ENCODE results near the gene PMIS2.

Gene PMIS2

DNA sequence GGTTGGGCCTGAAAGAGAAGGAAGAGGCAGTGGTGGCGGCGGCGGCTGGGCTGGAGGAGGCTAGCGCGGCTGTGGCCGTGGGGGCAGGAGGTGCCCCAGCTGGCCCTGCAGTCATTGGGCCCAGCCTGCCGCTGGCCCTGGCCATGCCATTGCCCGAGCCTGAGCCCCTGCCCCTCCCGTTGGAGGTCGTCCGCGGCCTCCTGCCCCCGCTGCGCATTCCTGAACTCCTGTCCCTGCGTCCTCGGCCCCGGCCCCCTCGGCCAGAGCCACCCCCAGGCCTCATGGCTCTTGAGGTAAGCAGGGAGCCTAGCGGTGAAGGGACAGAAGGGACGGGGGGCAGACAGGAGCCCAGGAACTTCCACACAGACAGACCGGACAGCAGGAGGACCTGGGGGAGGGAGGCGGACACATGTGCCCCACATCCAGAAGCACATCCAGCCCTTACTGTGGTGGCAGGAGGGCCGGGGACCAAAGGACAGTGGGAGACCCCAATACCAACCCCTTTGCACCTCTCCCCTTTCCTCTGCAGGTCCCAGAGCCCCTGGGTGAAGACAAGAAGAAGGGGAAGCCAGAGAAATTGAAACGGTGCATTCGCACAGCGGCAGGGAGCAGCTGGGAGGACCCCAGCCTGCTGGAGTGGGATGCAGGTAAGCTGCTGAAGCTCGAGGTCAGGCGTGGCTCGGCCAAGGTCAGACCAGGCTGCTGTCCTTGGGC lies 47.9 kb downstream of the PMIS2 start:
- DNase-seq, result no peak

DNA sequence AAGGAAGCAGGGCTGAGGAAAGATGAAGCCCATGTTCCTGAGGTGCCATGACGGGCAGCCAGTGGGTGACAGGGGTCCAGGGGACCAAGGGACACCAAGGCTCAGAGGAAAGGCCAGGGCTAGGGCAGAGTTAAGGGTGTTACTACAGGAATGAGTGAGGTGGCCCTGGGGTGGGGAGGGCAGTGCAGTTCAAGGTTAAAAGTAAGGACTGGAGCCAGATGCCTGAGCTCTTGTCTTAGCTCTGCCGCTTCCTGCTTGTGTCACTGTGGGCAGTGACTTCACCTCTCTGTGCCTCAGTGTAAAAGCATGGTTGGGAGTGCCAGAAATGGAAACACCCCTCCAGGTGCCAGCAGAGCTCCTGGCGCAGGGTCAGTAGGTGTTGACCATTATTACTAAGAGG lies 50.7 kb downstream of the PMIS2 start:
- DNase-seq, result no peak

Measured in CD4-positive, alpha-beta T cell treated with Interleukin-17A for 4 hours (primary cell).